NCI-H1417 treated with DMSO at 0.1 percent for 48 hours (cell line): ENCODE results near the gene NFU1.
"Not testable (repeated sequence)": the region's sequence is repeated elsewhere in the genome, so short reads cannot be mapped to it uniquely, and the experiment has no call there.

Experiments used
- DNase-seq: peaks from one replicate; lab custom pipeline; 2025; lab: John Stamatoyannopoulos, UW

NFU1 gene

DNA sequence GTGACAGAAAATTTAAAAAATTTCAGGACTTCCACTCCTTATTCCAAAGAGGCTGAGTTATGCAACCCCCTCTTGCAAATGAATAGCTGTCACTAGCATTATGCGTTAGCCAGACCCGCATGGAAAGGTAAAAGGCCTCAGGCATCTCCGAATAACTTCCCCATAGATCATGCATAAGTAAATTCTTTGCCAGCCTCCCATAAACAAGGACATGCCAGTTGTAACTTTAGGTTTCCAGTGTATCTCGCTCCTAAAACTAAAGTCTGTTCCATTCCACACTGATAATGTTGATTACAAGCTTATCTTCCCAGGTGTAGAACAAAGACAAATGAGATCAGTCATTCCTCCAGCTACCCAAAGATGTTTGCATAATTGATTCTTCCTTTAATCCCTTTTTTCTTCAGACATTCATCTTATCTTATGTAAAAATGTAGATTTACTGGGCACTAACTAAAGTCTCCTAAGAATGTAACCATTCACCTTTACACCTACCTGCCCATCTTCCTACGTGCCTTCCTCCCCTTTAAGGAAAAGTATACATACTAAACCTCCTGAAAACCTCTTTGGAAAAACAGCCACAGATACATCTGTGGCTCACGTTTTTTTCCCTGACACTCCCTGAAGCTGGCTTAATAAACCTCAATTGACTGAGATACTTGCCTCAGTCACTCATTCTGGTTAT is 13.6 kb upstream of the NFU1 start:
- no peak for DNase-seq

DNA sequence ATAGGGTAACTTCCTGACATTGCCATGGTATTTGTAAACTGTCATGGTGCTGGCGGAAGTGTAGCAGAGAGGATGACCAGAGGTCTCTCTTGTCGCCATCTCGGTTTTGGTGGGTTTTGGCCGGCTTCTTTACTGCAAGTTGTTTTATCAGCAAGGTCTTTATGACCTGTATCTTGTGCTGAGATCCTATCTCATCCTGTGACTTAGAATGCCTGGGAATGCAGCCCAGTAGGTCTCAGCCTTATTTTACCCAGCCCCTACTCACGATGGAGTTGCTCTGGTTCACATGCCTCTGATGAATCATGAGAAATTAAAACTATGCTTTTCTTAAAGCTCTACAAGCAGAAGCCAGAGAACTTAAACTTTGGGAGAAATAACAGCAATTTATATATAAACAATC is 12.7 kb upstream of the NFU1 start:
- no peak for DNase-seq

DNA sequence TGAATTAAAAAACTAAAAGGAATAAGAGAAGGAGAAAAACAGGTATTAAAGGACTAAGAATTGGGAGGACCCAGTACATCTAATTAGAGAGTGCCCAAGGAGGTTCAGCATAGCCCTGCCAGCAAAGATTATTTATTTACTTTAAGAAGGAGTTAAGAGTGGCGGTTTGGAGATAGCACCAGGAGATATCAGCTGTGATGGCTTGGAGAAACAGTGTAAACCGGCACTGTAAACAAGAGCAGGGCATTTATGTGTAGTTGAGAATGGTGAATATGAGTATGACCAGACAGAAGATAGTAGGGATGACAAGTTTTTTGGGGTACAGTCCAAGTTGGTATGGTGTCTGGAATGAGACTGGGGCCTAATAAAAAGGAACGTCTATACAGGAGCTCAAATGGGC is 6.4 kb upstream of the NFU1 start:
- not testable (repeated sequence) for DNase-seq

DNA sequence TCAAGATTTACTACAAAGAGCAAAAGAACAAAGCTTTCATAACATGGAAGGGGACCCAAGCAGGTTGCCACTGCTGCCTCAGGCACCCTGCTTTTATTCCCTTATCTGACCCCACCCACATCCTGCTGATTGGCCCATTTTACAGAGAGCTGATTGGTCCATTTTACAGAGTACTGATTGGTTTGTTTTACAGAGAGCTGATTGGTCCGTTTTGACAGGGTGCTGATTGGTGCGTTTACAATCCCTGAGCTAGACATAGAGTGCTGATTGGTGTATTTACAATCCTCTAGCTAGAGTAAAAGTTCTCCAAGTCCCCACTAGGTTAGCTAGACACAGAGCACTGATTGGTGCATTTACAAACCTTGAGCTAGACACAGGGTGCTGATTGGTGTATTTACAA is 2.3 kb upstream of the NFU1 start:
- not testable (repeated sequence) for DNase-seq

DNA sequence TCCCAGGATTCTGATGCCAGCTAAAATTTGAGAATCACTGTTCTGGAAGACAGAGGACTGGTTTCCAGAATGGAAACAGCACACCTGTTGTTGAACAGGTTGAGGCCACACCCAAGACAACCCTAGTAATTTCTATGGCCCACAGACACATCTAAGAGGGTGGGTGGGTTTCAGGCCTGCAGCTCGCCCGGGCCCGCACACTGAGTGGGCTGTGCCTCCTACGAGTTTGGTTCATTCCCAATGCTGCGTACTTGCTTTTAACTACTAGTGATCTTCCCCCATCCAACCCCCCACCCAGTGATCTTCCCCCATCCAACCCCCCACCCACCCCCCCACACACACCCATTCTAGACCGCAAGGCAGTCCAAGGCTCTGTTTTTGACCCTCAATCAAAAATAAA is 1.3 kb upstream of the NFU1 start:
- no peak for DNase-seq

DNA sequence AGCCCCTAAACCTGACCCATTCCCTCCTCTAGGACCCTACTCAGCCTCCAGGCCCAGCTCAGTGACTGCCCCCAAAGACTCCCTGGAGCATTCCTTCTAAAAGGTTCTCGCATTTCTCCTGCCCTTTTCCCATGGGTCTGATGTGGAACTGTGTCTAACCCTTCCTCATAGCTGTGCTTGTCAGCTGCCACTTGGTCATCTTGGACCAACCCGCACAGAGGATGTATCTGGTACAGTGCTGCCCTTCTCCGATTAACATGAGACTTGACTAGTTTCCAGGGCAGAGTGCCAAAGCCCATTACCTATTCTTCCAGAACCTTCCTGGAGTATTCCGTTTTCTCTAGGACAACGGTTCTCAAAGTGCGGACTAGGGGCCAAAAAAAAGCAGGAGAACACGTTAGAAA is 518 bp upstream of the NFU1 start:
- no peak for DNase-seq

DNA sequence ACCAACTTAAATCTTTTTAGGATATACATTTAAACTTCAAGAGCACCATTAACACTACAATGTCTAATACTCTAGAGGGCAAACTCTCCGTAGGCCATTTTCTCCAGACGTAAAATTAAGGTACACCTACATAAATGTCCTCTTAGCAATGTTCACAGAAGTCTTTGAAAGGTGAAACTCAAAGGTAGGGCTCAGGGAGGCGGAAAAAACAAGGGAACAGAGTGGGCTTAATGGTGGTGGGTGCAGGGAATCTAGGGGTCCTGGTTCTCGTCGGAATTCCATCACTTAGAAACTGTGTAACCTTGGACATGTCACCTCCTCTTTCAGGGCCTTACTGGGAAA is 668 bp downstream of the NFU1 start:
- DNase-seq = no peak

GRCh38 chr2:69434753-69435152 is 2.5 kb downstream of the NFU1 start:
- DNase-seq = no peak

DNA sequence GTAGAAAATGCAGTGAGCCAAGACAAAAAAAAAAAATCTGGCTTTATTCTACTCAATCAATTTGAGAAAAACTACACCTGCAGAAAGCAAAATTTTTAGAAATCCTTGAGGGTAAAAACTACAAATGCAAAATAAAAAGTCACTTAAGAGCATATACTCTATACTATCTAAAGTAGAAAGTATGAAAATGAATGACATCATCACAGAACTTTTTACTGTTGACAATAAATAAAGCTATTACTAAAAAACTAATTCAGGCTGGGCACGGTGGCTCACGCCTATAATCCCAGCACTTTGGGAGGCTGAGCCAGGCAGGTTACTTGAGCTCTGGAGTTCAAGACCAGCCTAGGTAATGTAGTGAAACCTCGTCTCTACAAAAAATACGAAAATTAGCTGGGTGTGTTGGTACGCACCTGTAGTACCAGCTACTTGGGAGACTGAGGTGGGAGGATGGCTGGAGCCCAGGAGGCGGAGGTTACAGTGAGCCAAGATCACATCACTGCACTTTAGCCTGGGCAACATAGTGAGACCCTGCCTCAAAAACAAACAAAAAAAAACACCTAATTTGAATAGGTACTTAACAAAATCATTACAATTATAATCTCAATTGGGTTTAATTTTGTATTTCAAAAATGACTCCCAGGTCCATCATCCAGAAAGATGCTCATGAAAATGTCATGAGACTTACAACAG is 7.6 kb downstream of the NFU1 start:
- no peak for DNase-seq

- no peak for DNase-seq
Observed at GRCh38 chr2:69428981-69429380, 8.3 kb downstream of the NFU1 start.

DNA sequence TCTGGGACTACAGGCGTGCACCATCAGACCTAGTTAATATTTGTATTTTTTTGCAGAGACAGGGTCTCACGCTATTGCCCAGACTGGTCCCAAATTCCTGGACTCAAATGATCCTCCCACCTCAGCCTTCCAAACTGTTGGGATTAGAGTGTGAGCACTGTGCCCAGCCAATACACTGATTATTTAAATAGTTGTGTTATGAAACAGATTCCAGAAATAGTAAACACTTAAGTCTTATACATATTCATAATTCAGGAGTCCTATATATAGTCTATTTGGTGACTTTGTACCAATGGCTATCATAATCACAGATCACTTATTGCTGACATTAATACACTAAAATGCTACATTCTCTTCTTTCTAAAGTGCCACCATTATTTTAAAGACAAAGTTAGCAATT is 12.8 kb downstream of the NFU1 start:
- no peak for DNase-seq

- no peak for DNase-seq
Observed at GRCh38 chr2:69422198-69422597, 15.0 kb downstream of the NFU1 start.

DNA sequence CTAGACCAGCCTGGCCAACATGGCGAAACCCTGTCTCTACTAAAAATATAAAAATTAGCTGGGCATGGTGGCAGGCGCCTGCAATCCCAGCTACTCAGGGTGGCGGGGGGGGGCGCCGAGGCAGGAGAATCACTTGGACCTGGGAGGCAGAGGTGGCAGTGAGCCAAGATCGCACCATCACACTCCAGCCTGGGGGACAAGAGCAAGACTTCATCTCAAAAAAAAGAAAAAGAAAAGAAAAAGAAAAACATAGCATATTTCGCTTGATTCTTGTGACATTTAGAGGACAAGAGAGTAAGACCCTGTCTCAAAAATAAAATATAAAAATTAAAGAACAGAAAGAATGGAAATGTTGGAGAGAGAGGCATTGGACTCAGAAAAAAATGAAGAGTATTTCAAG is 18.1 kb downstream of the NFU1 start:
- DNase-seq = not testable (repeated sequence)

DNA sequence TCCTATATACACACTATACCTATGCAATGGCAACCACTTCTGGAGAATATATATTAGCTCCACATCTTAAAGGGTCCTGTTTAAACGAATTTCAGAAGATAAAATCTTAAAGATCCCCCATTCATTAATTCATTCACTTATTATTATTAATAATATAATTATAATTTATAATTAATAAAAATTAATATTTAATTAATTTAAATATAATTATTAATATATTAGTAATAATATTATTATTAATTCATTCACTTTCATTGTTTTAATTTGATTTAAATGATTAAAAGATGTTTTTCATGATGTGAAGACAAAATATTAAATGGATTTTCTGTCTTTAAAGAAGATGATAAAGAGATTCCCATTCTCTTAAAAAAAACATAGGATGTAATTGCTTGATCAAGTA is 21.1 kb downstream of the NFU1 start:
- DNase-seq = no peak

GRCh38 chr2:69411120-69411519 is 26.1 kb downstream of the NFU1 start:
- DNase-seq = no peak

- DNase-seq = no peak
Observed at GRCh38 chr2:69405306-69405705, 31.9 kb downstream of the NFU1 start.

DNA sequence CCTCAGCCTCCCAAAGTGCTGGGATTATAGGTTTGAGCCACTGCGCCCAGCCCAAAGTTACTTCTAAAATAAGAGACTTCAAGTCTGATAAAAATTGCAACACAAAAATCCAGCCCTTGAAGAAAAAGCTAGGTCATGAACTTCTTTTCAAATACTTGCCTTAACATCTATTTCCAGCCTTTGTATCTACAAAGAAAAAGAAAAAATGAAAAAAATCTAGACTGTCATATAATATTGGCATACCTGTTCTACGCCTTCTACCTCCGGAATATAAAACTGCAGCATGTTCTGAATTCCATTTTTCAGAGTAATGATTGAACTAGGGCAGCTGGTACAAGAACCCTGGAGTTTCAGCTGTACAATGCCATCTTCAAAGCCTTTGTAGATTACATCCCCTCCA is 37.1 kb downstream of the NFU1 start:
- DNase-seq = no peak

DNA sequence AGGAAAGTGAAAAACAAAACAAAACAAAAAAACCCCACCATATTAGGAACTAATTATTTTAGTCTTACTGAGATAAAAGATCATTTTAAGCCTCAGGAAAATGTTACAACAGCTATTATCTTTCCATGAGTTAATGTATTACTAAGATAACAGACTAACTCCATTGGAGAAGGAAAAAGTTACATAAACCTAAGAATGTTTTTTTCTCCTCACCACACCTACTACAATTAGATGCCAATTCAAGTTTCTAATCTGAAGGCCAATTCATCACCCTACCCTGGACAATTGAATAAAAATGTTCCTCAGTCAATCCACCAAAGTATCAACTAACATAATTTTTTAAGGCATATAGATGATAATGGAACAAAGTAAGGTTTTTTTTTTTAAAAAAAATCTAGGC is 40.0 kb downstream of the NFU1 start:
- DNase-seq = no peak

- DNase-seq = no peak
Observed at GRCh38 chr2:69395866-69396265, 41.4 kb downstream of the NFU1 start.

- DNase-seq = no peak
Observed at GRCh38 chr2:69393963-69394362, 43.3 kb downstream of the NFU1 start.

GRCh38 chr2:69390471-69390870 is 46.8 kb downstream of the NFU1 start:
- DNase-seq = no peak

DNA sequence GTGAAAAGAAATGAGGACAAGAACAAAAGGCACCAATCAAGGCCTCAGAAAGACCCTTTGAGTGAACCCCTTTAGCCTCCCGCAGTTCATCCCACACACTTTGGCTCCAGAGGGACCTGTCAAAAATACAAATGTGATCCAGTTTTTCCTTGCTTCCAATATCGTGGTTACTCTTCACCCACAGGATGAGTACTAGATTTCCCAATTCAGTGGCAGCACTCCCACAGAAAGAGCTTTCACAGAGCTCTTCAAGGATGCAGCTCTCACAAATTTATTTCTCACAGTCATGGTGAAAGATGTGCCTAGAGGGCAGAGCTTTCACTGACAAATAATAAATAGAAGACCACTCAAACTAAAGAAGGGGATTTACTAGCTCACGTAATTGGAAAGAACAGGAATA is 47.2 kb downstream of the NFU1 start:
- no peak for DNase-seq

DNA sequence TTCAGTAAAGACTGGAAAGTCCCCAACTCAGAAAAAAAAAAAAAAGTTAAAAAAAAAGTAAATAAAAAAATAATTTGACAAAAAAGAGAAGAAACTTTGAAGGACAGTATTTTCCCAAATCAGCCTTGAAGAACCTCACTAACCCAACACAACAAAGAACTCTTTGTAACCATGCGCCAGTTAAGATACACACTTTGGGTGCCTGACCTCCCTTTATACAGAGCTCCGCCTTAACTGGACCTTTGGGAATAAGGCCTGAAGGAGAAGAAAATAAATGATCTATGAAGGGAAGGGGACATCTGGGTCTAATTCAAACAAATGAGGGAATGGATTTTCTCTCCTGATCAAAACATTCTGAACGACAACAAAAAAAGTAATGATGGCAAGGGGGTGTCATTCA is 48.0 kb downstream of the NFU1 start:
- DNase-seq = no peak
